ENCODE measurements around the gene DDTL. TPM values are rescaled to one million over a fixed set of nuclear protein-coding genes. Genes with fewer than 3 reads are reported as not detected.

DDTL gene
- polyA plus RNA-seq, 1 of the 3 experiments (the other 2 are of a cell fraction): 1.6 TPM

GRCh38 chr22:24005201-24005600 is 38.5 kb downstream of the DDTL start, which contains the start of gene GSTT4:
GSTT4 (minus strand) TSS chr22:24005453; CDS start chr22:24005356, 97 bp downstream.
- Histone ChIP-seq H3K27ac (ENCODE audit: low read depth in 2 of 2, low read length in 1 of 2) (no peak within 1 kb of the TSS), H3K27me3 (ENCODE audit: insufficient read depth) (no peaks in the 10 kb centered on the region), H2AFZ (ENCODE audit: low read depth) (no peak within 1 kb of the TSS), H4K20me1 (ENCODE audit: insufficient read depth) (no peaks in the 10 kb centered on the region), H3K79me2 (ENCODE audit: insufficient read depth) (no peaks in the 10 kb centered on the region), H3K4me3 (ENCODE audit: low read depth in 2 of 2, low read length in 1 of 2) (no peak within 1 kb of the TSS), H3K9me3 (no peaks in the 10 kb centered on the region), H3K9me2 (no peaks in the 10 kb centered on the region), H3K4me2 (no peak within 1 kb of the TSS), H3K36me3 (replicated peaks in 1 of 2; ENCODE audit: control insufficient read depth in 1 of 2, insufficient read depth in 2 of 2, low read length in 1 of 2) (no peaks in the 10 kb centered on the region), H3K9ac (no peak within 1 kb of the TSS), H3F3A (replicated peaks; ENCODE audit: insufficient read depth) (peaks cover under 1% of the 10 kb centered on the region), H3K4me1 (ENCODE audit: control insufficient read depth in 1 of 2, insufficient read depth in 2 of 2, low read depth in 1 of 2, low read length in 1 of 2) (peaks cover 0 to 5% of the 10 kb centered on the region in 2 experiments; a peak in 1 of 4 replicates)
- DNase-seq: no peak
- TF ChIP-seq EZH2phosphoT487 (IDR thresholded peaks at IDR 0.05; ENCODE audit: borderline replicate concordance, low read depth): no peak
- no peak for TF ChIP-seq NFIC (IDR thresholded peaks at IDR 0.05; ENCODE audit: borderline replicate concordance)
- no peak for TF ChIP-seq CTCF (IDR thresholded peaks at IDR 0.05)
- TF ChIP-seq PBX3 (IDR thresholded peaks at IDR 0.05): no peak
- TF ChIP-seq USF1 (IDR thresholded peaks at IDR 0.05; ENCODE audit: borderline replicate concordance, low read depth): no peak
- TF ChIP-seq SIN3A (IDR thresholded peaks at IDR 0.05; ENCODE audit: borderline replicate concordance, low read depth, low read length): no peak
- TF ChIP-seq RCOR1 (IDR thresholded peaks at IDR 0.05; ENCODE audit: low read length): no peak
- no peak for TF ChIP-seq YY1 (IDR thresholded peaks at IDR 0.05; ENCODE audit: low read depth)
- TF ChIP-seq TCF12 (IDR thresholded peaks at IDR 0.05): no peak
- TF ChIP-seq RFX5 (IDR thresholded peaks at IDR 0.05; ENCODE audit: low read length): no peak
- no peak for TF ChIP-seq EP300 (IDR thresholded peaks at IDR 0.05; ENCODE audit: borderline replicate concordance in 1 of 2, low read depth in 1 of 2, low read length in 1 of 2)
- TF ChIP-seq GATA2 (CRISPR knock-in tag; IDR thresholded peaks at IDR 0.05): no peak
- no peak for TF ChIP-seq RXRA (IDR thresholded peaks at IDR 0.05; ENCODE audit: borderline replicate concordance, low read depth)
- TF ChIP-seq IRF3 (IDR thresholded peaks at IDR 0.05; ENCODE audit: low read depth, low read length): no peak
- no peak for TF ChIP-seq POLR2AphosphoS5 (IDR thresholded peaks at IDR 0.05; ENCODE audit: low read depth, low read length)
- ChIA-PET POLR2A (no interaction called here), CTCF (interaction anchor here (1.3 kb wide), 1 partner anchor 242 kb away, joined by 3 read pairs; no protein-coding TSS in a partner anchor)
- 71% methylated on average over 6 of the region's 6 CpGs for WGBS (ENCODE audit: low lambda C conversion rate)

All from SK-N-SH (cell line).